NT2/D1 (cell line): ENCODE results near the gene OR10D3.

Experiments
- SUZ12 ChIP-seq: IDR thresholded peaks from 2 replicates; pipeline ENCODE4 v1.6.1; 2011; ENCODE audit not compliant: insufficient read length, insufficient read depth; ENCODE audit errors: extremely low read depth
- YY1 ChIP-seq: IDR thresholded peaks from 2 replicates; pipeline ENCODE4 v1.6.1; 2011; ENCODE audit not compliant: insufficient read length, insufficient read depth
- ZNF274 ChIP-seq: IDR thresholded peaks from 2 replicates; pipeline ENCODE4 v1.6.1; 2011; ENCODE audit warnings: mild to moderate bottlenecking, low read depth, low read length

- TF ChIP-seq ZNF274: no peak
- TF ChIP-seq SUZ12: no peak
- no peak for TF ChIP-seq YY1
Observed at GRCh38 chr11:124170801-124171586, 12.2 kb upstream of the OR10D3 start.
